Fibroblast of the conjunctiva (primary cell): ENCODE results near the gene RPS2.
A peak's percentile ranks its signal among the peaks of the same experiment; 100 is the strongest.
"Not testable (repeated sequence)": the region's sequence is repeated elsewhere in the genome, so short reads cannot be mapped to it uniquely, and the experiment has no call there.

Experiments used
- DNase-seq: peaks from one replicate; pipeline ENCODE4 v3.0.0-alpha.2; 2010; ENCODE audit warnings: low read depth

Gene RPS2

DNA sequence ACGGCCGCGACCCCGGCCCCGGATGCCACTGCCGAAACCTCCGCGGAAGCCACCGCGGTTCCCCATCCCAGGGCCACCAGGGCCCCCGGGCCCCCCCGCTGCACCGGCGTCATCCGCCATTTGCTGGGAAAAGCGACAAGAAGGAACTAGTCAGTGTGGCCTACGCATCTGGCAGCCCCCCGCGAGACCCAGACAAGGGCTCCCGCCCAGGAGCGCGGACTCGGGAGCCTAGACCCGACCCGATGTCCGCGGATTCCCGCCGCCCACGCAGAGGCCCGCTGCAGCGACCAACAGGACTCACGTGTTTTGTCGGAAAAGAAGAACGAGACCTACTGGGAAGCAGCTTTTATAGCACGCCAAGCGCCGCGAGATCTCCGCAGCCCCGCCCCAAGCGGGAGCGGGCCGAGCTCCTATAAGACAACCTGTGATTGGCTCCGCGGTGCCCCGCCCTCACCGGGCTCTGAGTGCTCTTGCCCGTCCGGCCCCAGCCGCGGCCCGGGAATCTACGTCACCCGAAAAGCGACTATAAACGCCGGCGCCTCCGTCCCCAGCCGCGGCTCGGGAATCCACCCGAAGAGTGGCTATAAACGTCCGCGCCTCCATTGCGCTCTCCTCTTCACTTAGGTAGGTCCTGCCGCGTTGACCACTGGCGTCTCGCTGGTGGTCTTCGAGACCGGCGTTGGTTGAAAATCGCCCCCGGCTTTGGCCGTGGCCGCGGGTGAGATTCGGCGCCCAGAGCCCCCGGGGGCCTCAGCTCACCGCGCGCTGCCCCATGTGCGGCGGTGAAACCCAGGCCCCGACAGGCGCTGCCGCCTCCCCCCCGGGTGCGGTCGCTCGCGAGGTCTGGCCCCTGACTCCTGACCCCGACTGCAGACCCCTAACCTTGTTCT is at the start of gene RPS2:
Gene RPS2 (minus strand): TSS at position 321 of the 890 bp plus-strand sequence. CDS start 201 bp downstream, at position 120.
- peak; percentile 99 for DNase-seq

DNA sequence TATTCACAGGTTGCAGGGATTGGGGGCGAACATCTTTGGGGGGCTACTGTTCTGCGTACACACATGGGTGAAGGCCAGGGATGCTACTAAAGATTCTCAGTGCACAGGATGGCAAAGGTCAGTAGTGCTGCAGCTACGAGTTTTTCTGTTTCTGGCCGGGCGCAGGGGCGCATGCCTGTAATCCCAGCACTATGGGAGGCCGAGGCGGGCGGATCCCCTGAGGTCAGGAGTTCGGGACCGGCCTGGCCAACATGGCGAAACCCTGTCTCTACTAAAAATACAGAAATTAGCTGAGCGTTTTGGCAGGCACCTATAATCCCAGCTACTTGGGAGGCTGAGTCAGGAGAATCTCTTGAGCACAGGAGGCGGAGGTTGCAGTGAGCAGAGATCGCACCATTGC is 48.9 kb upstream of the RPS2 start:
- no peak for DNase-seq

DNA sequence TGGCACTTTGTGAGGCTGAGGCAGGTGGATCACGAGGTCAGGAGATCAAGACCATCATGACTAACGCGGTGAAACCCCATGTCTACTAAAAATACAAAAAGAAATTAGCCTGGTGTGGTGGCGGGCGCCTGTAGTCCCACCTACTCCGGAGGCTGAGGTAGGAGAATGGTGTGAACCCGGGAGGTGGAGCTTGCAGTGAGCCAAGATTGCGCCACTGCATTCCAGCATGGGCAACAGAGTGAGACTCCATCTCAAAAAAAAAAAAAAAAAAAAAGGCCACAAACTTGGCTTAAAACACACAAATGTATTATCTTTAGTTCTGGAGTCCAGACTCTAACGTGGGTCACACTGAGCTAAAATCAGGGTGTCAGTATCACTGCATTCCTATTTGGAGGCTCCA is 47.1 kb upstream of the RPS2 start:
- not testable (repeated sequence) for DNase-seq

DNA sequence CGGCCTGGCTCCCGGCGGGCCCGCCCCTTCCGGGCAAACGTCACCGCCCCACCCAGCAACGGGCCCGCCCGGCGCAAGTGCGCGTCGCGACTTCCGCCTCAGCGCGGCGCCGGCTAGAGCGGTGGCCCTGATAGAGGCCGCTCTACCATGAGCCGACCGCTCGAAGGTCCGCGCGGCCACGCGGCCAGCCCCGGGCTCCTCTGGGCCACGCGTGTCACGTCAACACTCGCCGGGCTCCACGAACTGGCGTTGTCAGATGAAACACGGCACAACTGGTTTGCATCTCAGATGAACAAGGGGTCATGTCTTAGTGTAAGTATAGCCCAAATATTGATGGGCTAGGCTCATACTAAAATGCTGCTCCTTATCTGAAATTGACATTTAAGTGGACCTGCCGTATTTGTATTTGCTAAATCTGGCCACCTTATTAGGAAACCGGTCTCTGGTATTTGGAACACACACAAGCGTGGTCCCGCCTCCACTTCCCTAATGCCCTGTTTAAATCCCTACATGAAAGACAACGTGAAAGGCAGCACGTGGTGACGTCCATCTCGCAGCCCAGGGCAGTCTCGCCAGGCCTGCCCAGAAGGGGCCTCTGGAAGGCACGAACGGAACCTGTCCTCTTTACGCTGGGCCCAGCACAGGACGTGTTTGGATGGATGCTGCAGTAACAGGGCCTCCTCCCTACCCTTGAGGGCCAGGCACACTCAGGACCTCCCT is 45.3 kb upstream of the RPS2 start, which contains the start of gene ZNF598:
Gene ZNF598 (minus strand): TSS at position 31 of the 720 bp plus-strand sequence.
- DNase-seq = no peak

DNA sequence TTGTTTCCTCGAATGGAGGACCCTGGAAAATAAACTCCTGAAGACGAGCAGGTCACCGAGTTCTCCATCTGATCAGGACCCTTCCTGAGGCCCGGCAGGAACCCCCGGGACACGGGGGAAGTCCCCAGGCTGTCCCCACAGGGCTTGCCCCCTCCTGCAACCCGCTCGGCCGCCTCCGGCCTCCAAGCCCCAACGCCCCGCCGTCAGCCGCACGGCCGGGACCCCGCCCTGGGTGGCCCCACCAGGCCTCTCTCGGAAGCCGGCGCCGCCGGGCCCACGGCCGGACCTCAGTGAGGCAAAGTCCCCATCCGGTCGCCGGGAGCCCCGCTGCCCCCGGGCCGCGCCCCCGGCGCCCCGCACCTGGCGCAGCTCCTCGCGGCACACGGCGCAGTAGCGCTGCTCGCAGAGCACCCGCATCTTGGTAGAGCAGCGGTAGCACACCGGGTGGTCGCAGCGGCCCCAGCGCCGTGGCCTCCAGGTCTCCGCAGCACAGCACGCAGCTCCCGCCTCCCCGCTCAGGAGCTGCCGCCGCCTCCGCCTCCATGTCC is 44.6 kb upstream of the RPS2 start:
- no peak for DNase-seq

DNA sequence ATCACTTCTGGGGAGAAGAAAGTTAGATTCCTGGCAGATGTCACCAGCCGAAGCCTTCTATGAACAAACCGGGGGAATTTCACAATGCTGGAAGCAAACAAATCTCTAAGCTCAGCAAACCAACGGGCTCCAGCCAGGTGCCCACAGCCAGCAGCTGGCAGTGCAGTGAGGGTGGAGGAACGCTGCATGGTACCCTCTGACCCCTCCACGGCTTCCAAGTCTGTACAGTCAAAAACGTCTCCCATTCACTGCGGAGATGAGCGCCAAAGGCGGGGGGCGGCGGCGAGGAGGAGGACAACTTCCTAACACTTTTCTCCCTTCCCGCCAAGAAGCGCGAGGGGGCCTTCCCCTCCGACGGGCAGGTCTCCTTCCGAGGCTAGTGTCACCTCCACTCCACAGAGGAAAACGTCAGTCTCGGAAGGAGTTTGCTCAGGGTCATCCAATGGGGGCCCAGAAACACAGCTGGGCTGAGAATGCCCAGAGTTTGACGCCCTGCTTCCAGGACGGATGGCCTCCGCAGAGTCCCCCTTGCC is 44.1 kb upstream of the RPS2 start:
- DNase-seq = no peak

DNA sequence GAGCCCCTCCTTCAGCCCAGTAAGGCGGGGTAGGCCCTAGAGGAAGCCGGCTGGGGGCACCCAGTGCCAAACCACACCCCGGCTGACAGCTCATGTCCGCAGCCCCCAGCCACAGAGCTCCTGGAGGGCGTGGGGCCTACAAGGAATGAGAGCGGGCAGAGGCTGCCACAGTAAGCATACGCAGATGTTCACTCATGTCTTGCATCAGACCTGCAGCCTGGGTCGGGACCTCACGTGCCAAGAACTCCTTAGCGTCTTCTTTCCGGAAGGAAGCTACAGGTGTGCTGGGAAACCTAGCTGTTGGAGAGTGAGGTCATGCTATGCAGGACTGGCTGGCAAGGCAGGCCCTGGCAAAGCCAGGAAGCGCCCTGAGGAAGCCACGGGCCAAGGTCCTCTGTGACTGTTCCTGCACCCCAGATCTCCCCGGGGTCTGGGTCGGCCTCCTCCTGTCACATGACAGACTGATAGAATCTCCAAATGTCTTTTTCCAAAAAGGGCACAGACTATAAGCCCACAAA is 43.4 kb upstream of the RPS2 start:
- peak; percentile 79 for DNase-seq

DNA sequence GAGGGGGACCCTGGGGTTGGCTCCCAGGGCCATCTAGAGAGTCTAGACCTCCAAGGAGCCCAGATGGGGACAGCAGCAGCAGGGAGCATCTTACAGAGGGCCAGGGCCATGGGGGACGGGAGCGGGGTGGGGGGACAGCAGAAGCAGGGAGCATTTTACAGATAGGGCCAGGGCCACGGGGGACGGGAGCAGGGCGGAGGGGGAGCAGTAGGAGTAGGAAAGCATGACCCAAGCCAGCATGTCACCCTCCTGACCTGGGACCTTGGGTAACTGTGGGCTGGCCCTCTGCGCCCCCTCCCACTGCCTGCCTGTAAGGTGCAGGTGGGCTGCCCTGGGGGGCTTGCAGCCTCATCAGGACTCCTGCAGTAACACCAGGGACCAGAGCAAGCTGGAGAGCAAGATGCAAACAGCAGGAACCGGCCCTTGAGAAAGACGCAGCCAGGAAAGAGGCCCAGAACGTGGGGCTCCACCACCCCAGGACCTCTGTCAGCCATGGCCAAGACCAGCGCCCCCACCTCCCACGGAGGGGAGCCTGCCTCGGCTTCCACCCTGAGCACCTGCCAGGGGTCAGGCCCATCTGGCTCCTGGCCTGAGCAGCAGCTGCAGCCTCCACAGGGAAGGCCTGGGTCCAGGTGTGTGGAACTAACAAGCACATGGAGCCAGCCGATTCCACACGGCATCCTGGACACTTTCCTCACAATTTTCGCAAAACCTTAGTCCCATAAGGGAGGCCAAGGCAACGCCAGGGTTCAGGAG is 42.6 kb upstream of the RPS2 start:
- DNase-seq = no peak

DNA sequence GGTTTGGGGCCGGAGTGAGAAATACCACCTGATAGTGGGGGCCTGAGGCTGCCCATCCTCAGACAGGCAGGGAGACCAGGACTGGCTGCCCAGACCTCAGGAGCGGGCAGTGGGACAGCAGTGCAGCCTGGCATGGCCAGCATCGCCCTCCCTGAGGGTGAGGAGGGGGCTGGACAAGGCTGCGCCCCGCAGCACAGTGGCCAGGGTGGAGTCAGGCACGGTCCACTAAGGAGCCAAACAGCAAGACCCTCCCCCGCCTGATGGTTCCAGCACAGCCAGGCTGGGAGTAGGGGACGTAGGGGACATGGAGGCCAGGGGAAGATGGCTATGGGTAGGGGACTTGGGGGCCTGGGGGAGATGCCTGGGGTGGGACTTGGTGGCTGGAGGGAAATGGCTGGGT is 41.7 kb upstream of the RPS2 start:
- no peak for DNase-seq

DNA sequence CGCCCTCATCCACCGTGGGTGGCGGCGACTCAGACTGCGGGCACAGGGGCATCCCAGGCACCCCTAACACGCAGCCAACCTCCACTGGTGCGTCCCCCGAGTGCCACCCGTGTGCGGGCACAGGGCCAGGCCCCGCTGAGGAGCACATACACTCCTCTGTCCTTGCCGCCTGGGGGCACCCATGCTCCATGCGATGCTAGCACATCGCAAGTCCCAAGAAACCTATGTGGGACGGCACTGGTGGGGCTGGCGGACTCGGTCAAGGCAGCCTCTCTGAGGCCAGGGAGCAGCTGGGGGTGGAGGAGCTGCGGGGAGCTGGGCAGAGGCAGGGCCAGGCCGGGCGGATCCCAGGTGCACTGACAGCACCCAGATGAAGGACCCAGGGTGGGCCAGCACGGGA is 41.0 kb upstream of the RPS2 start:
- no peak for DNase-seq

DNA sequence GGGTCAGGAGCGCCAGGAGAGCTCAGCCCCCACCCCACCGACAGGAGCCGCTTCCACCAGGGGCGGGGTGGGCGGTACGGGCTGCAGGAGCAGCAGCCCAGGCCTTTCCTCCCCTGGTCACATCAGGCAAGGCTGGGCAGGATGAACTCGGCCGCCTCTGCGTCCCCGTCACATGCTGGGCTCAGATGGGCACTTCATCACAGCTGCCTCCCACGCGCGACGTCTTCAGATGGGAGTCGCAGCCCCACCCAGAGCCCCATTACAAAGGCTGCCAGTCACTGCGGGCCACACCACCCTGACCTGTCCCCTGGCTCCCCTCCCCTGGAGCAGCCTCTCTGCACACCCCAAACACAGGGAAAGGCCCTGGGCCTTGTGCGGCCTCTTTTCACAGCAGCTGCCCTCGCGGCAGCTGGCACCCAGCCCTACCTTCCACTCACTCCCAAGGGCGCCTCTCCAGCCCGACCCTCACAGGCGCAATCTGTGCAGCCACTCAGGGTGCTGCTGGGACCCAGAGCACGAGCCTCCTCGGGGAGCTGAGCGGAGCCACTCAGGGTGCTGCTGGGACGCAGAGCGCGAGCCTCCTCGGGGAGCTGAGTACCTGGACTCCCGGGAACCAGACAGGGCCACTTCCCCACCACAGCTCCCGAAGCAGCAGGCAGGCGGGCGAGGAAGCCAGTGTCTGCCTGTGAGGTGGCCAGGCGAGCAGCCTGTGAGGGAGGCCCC is 40.3 kb upstream of the RPS2 start:
- DNase-seq = no peak

DNA sequence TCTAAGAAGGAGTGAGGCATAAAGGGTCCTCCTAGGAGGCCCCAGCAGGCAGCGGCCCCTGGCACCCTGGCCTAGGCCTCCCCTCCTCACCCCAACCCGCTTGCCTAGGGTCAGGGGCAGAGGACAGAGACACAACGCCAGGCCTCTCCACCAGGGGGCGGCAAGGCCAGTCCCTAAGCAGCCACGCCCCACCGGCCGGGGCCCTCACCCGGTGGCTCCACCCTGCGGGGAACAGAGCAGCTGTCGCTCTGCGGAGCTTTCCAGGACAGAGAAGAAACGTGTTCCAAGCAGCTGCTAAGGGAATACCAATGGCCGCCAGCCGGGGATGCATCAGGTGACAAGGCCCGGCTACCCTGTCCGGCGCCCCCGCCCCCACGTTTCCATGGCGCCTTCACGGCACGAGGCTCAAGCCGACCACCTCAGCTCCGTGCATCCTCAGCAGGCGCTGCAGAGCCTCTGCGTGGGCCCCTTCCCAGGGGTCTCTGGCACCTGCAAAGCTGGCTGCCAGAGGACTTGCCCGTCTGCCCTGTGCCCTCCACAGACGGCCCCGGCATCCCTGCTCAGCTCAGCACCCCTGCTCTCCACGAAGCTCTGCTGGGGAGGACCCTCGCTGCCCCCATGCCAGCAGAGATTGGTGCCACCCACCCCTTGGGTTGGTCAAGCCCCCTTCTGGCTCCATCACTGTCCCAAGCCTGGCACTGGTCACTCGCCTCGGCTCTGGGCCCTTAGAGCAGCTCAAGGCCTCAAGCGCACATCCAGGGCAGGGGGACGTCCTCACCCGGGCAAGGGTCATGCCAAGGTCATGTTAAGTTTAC is 39.4 kb upstream of the RPS2 start:
- DNase-seq = peak; percentile 72

DNA sequence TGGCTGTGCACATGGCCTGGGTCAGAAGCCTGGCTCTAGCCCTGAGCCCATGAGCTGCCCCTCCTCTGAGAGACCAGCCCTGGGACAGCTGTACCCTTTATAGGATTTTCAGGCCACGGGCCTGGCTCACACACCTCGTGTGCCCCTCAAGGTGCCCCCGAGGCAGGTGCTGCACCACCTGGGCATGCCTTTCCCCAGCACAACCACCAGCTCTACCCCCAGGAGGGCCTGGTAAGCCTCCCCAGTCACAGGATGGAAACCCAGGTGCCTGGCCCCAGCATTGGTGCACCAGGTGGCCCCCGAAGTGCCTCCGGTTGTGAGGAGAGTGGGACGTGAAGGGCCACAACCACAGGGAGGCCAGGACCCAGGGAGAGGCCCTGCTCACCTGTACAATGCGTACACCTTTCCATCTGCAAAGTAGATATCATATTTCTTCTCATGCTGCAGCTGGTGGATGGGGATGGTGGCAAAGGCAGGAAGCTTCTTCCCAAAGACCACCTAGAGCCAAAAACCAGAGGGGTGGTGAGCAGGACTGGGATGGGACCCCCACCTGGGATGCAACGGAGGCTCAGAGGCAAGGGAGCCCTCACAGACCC is 38.7 kb upstream of the RPS2 start:
- no peak for DNase-seq

DNA sequence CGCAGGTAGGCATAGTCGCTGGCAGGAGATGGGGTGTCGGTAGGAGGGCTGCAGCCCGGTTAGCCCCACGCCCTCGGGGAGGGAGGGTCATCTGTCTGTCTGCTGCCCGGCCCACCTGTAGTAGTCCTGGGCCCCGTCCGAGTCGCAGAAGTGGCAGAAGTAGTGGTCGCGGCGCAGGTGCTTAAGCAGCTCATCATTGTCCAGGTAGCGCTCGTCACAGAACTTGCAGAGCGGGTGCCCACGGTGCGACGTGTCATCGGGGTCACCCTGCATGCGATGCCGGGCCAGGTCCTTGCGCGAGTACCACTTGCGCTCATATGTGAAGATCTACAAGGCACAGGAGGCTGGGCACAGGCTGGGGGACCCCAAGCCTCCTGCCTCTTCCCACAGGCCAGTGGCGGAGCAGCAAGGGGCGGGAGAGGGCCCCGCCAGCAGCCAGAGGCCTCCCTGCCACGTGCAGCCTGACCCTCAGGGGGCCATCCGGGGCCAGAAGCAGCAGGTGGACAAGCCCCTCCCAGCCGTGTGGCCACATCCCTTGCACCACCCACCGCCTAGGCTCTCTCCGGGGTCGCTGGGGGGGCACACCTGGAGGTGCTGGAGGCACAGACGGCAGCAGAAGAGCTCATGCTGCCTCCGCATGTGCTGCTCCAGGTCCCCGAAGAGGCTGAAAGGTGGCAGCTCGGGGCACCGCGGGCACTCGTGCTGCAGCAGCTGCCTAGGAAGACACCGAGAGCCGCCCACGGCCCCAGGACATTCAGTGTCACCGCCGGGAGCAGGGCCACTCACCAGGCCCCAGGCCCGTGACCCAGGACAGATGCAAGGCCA is 38.0 kb upstream of the RPS2 start:
- DNase-seq = no peak

DNA sequence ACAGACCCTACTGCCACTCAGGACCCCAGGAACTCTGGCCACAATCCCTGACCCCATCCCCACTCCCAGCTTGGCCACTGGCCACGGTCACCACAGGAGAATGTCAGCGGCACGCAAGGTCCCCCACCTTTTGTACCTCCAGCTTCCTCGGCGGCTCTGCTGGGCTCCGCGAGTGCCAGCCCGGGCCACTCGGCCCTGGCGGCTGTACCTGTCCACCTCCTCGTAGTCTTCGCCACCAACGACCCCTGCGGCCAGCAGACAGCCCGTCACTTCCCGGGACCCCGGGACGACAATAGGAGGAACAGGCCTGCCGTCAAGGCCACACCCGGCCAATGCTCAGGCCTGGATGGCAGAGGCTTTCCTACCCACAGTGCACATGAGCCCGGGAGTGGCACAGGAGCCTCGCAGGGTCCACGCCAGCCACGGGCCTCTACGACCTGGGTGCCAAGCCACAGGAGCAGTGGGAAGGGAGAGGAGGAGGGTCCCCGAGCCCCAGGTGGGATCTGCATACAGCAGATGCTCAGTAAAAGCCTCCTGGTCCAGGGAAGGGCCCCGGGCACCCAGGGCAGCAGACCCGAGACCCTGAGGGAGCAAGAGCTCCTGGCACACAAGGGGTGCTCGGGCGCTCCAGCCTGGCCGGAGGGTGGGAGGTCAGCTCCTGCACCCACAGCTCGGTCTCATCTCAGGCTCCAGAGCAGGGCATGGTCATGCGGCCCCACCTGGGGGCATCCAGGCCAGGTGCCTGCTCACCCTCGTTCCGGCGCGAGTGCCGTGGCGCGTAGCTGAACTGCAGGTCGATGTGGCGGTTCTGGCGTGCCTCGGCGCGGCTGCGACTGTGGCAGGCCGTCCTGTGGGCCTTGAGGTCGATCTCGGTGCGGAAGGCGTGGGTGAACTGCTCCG is 37.1 kb upstream of the RPS2 start:
- DNase-seq = no peak

DNA sequence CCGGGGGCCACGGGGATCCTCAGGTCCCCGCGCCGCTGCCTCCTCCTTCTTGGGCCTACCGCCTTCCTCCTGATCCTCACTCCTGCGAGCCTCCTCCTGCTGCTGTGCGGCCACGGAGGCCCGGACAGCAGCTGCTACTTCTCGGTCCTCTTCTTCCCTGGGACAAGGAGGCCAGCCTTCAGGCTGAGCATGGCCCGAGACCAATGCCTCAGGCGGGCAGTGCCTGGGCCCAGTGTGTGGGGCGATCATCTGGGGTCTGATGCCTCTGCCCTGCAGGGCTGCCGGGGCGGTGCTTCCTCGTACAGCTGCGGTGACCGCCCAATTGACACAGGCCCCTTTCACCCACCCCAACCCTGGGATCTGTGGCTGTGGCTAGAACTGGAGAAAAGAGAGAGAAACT is 36.4 kb upstream of the RPS2 start:
- no peak for DNase-seq

DNA sequence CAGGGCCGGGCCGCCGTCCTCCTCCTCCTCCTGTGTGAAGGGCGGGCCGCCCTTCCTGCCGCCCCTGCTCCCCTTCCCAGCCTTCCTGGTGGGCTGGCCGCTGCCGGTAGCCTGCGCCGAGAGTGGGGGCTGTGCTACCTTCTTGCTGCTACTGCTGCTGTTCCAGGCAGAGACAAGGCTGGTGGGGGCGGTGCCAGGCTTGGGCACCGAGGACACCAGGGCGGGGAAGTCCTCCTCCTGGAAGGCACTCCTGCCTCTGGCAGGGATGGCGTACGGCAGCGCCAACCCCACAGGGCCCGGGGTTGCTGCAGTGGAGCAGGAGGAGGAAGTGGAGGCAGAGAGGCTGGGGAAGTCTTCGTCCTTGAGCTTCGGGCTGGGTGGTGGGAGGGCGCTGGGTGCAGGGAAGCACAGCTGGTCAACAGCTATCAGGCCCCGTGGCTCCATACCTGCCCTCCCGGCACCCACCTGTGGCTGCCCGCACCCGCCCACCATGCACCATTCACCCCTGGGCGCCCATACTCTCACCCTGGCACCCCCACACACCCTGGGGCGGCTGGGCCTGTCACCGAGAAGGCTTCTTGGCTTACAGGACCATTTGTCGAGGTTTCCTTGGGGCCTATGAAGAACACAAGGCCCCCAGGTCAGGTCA is 35.4 kb upstream of the RPS2 start:
- DNase-seq = no peak
